ENCODE data around the gene RAB4A. TPM values are rescaled to one million over a fixed set of nuclear protein-coding genes. Genes with fewer than 3 reads are reported as not detected.

RAB4A gene
- total and polyA plus RNA-seq, 3 donors from 2014 or later, result 27.2 to 55.1 (median 30.2) TPM

DNA sequence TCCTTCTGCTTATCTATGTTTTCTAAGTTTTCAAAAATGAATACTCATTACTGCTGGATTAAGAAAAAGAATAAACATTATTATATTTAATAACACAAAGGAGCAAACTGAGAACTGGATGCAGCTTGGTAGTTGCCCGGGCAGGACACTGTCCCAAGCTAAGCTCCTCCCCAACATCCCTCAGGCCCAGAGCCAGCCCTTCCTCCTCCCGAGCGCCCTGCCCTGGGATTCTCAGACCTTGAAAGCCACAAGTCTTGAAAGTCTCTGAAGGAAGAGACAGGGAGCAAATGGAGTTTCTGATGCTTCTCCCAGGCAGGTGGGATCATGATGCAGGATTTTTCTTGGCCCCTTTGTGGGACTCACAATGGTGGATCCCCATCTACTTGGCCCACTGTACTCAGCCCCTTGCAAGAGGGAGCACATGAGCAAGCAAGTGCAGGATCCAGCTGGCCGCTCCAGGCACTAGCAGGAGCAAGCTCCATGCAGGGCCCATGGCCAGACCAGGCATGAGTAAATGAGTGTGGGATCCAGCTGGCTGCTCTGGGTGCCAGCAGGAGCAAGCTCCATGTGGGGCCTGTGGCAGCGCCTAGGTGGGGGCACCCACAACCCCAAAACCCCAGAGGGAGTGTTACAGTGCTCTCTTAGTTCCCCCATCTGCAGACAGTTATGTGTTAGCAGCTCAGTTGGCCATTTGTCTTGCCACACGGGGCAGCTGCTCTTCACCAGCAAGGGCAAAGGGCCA lies 32.1 kb upstream of the RAB4A start:
- Histone ChIP-seq H3K27me3 (no peaks in the 10 kb centered on the region), H3K36me3 (ENCODE audit: low read depth, missing control alignments) (no peaks in the 10 kb centered on the region), H3K4me3 (no peak overlapping the region), H3K9me3 (no peaks in the 10 kb centered on the region), H3K27ac (no peak overlapping the region), H3K4me1 (peaks cover 5% of the 10 kb centered on the region)
- TF ChIP-seq, protein P1, sequence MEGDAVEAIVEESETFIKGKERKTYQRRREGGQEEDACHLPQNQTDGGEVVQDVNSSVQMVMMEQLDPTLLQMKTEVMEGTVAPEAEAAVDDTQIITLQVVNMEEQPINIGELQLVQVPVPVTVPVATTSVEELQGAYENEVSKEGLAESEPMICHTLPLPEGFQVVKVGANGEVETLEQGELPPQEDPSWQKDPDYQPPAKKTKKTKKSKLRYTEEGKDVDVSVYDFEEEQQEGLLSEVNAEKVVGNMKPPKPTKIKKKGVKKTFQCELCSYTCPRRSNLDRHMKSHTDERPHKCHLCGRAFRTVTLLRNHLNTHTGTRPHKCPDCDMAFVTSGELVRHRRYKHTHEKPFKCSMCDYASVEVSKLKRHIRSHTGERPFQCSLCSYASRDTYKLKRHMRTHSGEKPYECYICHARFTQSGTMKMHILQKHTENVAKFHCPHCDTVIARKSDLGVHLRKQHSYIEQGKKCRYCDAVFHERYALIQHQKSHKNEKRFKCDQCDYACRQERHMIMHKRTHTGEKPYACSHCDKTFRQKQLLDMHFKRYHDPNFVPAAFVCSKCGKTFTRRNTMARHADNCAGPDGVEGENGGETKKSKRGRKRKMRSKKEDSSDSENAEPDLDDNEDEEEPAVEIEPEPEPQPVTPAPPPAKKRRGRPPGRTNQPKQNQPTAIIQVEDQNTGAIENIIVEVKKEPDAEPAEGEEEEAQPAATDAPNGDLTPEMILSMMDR (IDR thresholded peaks at IDR 0.05), result no peak
- TF ChIP-seq POLR2A (IDR thresholded peaks at IDR 0.05), result no peak
- intact Hi-C loops (cut with DNase I; ENCODE audit: low total_unique reads), result no loop called here
- WGBS, 2 donors, result 51 to 52% methylated on average over 4 to 6 of the region's 6 CpGs
- peak; percentile 54 for DNase-seq

DNA sequence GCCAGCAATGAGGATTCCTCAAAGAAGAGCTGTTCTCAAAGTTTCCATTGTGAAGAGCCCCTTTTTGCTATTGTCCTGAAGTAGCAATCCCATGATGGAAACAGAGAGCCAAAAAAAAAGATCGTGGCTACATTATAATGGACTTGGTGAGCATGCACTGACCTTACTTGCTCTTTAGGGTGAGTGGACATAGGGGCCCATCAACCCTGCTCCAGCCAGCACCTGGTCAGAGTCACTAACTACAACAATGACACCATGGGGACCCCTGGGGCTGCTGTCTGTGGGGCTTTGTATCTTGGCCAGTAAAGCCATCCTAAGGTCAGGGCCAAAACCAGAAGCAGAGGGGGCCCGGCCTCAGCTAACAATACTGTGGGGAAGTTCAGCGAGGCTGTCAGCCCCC lies 30.4 kb upstream of the RAB4A start:
- Histone ChIP-seq H3K36me3 (ENCODE audit: low read depth, missing control alignments) (no peaks in the 10 kb centered on the region), H3K27ac (no peak overlapping the region), H3K27me3 (no peaks in the 10 kb centered on the region), H3K4me3 (no peak overlapping the region), H3K4me1 (no peaks in the 10 kb centered on the region), H3K9me3 (no peaks in the 10 kb centered on the region)
- no peak for DNase-seq
- 77 to 82% methylated on average over 3 of the region's 3 CpGs for WGBS, 2 donors
- intact Hi-C loops (cut with DNase I; ENCODE audit: low total_unique reads), result no loop called here
- no peak for TF ChIP-seq POLR2A (IDR thresholded peaks at IDR 0.05)
- TF ChIP-seq, protein P1 (IDR thresholded peaks at IDR 0.05), result no peak

DNA sequence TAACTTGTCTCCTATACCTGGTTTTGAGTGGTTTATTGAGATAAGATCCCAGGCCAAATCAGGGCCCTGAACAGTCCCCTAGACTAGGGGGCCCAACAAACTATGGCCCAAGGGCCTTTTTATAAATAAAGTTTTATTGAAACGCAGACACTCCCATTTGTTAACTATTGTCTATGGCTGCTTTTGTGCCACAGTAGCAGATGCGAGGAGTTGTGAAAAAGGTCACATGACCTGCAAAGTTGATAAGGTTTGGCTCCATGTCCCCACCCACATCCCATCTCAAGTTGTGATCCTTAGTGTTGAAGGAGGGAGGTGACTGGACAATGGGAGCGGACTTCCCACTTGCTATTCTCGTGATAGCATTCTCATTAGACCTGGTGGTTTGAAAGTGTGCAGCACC lies 29.5 kb upstream of the RAB4A start:
- no peak for DNase-seq
- Histone ChIP-seq H3K36me3 (ENCODE audit: low read depth, missing control alignments) (no peaks in the 10 kb centered on the region), H3K4me1 (no peaks in the 10 kb centered on the region), H3K27me3 (no peaks in the 10 kb centered on the region), H3K9me3 (no peaks in the 10 kb centered on the region), H3K27ac (no peak overlapping the region), H3K4me3 (no peak overlapping the region)
- 95 to 96% methylated on average over 4 of the region's 4 CpGs for WGBS, 2 donors
- intact Hi-C loops (cut with DNase I; ENCODE audit: low total_unique reads), result no loop called here
- TF ChIP-seq, protein P1 (IDR thresholded peaks at IDR 0.05), result no peak
- TF ChIP-seq POLR2A (IDR thresholded peaks at IDR 0.05), result no peak

DNA sequence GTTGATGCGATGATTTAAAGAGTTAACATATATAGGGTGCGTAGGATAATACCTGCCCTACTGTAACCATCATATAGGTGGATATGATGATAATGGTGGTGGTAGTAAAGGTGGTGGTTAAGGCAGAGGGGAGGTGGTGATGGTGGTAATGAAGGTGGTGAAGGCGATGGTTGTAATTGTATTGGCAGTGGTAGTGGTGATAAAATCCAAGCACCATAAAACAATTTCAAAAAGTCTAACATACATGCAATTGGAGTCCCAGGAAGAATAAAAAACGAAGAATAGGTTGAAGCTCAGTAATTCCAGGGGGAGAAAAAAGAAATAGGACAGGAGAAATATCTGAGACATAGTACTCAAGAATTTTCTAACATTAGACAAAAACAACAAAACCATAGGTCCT lies 27.3 kb upstream of the RAB4A start:
- Histone ChIP-seq H3K9me3 (no peaks in the 10 kb centered on the region), H3K4me1 (no peaks in the 10 kb centered on the region), H3K27me3 (no peaks in the 10 kb centered on the region), H3K27ac (no peak overlapping the region), H3K36me3 (ENCODE audit: low read depth, missing control alignments) (no peaks in the 10 kb centered on the region), H3K4me3 (no peak overlapping the region)
- intact Hi-C loops (cut with DNase I; ENCODE audit: low total_unique reads), result no loop called here
- DNase-seq, result no peak
- no peak for TF ChIP-seq POLR2A (IDR thresholded peaks at IDR 0.05)
- TF ChIP-seq, protein P1 (IDR thresholded peaks at IDR 0.05), result no peak
- 93 to 94% methylated on average over 4 of the region's 4 CpGs for WGBS, 2 donors

DNA sequence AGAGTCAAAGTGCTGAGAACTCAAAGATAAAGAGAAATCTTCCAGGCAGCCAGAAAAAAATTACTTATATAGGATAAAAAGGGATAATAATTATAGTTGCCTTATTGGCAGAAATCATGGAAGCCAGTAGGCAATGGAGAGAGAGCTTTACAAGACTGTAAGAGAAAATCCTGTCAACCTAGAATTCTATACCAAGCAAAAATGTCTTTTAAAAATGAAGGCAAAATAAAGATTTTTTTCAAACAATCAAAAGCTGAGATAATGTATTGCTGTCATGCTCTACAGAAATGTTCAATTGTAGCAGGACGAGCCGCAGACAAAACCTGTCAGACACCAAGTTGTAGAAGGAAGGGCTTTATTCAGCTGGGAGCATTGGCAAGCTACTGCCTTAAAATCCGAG lies 26.8 kb upstream of the RAB4A start:
- DNase-seq, result no peak
- intact Hi-C loops (cut with DNase I; ENCODE audit: low total_unique reads), result no loop called here
- no peak for TF ChIP-seq POLR2A (IDR thresholded peaks at IDR 0.05)
- TF ChIP-seq, protein P1 (IDR thresholded peaks at IDR 0.05), result no peak
- Histone ChIP-seq H3K9me3 (no peaks in the 10 kb centered on the region), H3K4me1 (no peaks in the 10 kb centered on the region), H3K27ac (no peak overlapping the region), H3K27me3 (no peaks in the 10 kb centered on the region), H3K36me3 (ENCODE audit: low read depth, missing control alignments) (no peaks in the 10 kb centered on the region), H3K4me3 (no peak overlapping the region)
- 95 to 97% methylated on average over 3 of the region's 3 CpGs for WGBS, 2 donors
